ENCODE results near the gene PTPRO. TPM values are rescaled to one million over a fixed set of nuclear protein-coding genes. Genes with fewer than 3 reads are reported as not detected.

PTPRO gene
- polyA plus RNA-seq, 1 donor (not counting 4 experiments of a cell fraction or from before 2014, with no cell fraction given), result 0.17 TPM

- no peaks in the 10 kb centered on the region for H3K9me1 ChIP-seq (ENCODE audit: control insufficient read depth, extremely low read depth, insufficient read depth, low read length)
Measured at GRCh38 chr12:15344561-15344960, 22.3 kb downstream of the PTPRO start.

DNA sequence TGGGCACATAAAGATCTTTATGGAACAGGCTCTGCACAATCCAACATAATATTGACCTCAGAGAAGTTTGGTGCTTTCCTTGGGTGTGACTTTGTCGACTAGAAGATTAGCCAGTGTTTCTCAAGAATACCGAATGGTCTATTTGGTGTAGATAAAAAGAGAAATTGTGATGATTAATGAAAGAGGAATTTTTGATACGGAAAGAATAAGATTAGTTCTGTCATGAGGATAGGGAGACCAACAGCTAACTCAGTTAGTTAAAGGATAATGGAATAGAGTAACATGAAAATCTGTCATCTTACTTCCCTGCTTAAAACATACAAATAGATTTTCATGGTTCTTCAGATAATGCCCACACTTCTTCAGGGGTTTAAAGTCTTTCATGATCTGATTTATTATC lies 24.2 kb downstream of the PTPRO start:
- dilution Hi-C loops (cut with MboI; ENCODE audit: extremely low pct_ligation_motif_present, low sequenced_read_pairs), result no loop called here
- Histone ChIP-seq H3K4me1 (ENCODE audit: control insufficient read depth, extremely low read depth, insufficient read depth, low read length) (no peaks in the 10 kb centered on the region), H4K20me1 (ENCODE audit: control insufficient read depth, extremely low read depth, insufficient read depth, low read length) (no peaks in the 10 kb centered on the region), H3K27ac (ENCODE audit: control insufficient read depth, insufficient read depth, low read length) (no peak overlapping the region), H3K4me2 (ENCODE audit: control insufficient read depth, extremely low read depth, insufficient read depth, low read depth, low read length) (no peak overlapping the region), H3K9me3 (ENCODE audit: control insufficient read depth, low read depth, low read length) (no peaks in the 10 kb centered on the region), H3K27me3 (ENCODE audit: control insufficient read depth, extremely low read depth, insufficient read depth, low read length) (no peaks in the 10 kb centered on the region), H2AFZ (ENCODE audit: control insufficient read depth, low read length) (no peak overlapping the region), H3K79me2 (ENCODE audit: control insufficient read depth, insufficient read depth, low read length) (no peaks in the 10 kb centered on the region), H3K4me3 (ENCODE audit: control insufficient read depth in 2 of 3, extremely low read depth in 1 of 3, insufficient read depth in 2 of 3, low read depth in 1 of 3, low read length in 3 of 3) (no peak overlapping the region), H3K9me1 (ENCODE audit: control insufficient read depth, extremely low read depth, insufficient read depth, low read length) (no peaks in the 10 kb centered on the region), H3K9ac (ENCODE audit: control insufficient read depth, extremely low read depth, insufficient read depth, low read length) (no peak overlapping the region), H3K36me3 (ENCODE audit: control insufficient read depth in 2 of 2, extremely low read depth in 1 of 2, insufficient read depth in 2 of 2, low read length in 2 of 2) (no peaks in the 10 kb centered on the region)
- FAIRE-seq (no peak), DNase-seq (ENCODE audit: low read depth, low spot score) (no peak)
- no peak for TF ChIP-seq CTCF (optimal IDR thresholded peaks at IDR 0.05 in 1 of 3, IDR thresholded peaks at IDR 0.05 in 1 of 3, conservative IDR thresholded peaks at IDR 0.05 in 1 of 3; ENCODE audit: extremely low read depth in 1 of 3, insufficient read depth in 2 of 3, low read length in 3 of 3)
- no peak for TF ChIP-seq EZH2 (IDR thresholded peaks at IDR 0.05; ENCODE audit: low read length)

More at GRCh38 chr12:15344561-15344960, 22.3 kb downstream of the PTPRO start:
- Histone ChIP-seq H3K27me3 (ENCODE audit: control insufficient read depth, extremely low read depth, insufficient read depth, low read length) (no peaks in the 10 kb centered on the region), H4K20me1 (ENCODE audit: control insufficient read depth, extremely low read depth, insufficient read depth, low read length) (no peaks in the 10 kb centered on the region), H3K9ac (ENCODE audit: control insufficient read depth, extremely low read depth, insufficient read depth, low read length) (no peak overlapping the region), H2AFZ (ENCODE audit: control insufficient read depth, low read length) (no peak overlapping the region), H3K79me2 (ENCODE audit: control insufficient read depth, insufficient read depth, low read length) (no peaks in the 10 kb centered on the region), H3K4me2 (ENCODE audit: control insufficient read depth, extremely low read depth, insufficient read depth, low read depth, low read length) (no peak overlapping the region), H3K9me3 (ENCODE audit: control insufficient read depth, low read depth, low read length) (no peaks in the 10 kb centered on the region), H3K27ac (ENCODE audit: control insufficient read depth, insufficient read depth, low read length) (no peak overlapping the region), H3K4me3 (ENCODE audit: control insufficient read depth in 2 of 3, extremely low read depth in 1 of 3, insufficient read depth in 2 of 3, low read depth in 1 of 3, low read length in 3 of 3) (no peak overlapping the region), H3K36me3 (ENCODE audit: control insufficient read depth in 2 of 2, extremely low read depth in 1 of 2, insufficient read depth in 2 of 2, low read length in 2 of 2) (no peaks in the 10 kb centered on the region), H3K4me1 (ENCODE audit: control insufficient read depth, extremely low read depth, insufficient read depth, low read length) (no peaks in the 10 kb centered on the region)
- dilution Hi-C loops (cut with MboI; ENCODE audit: extremely low pct_ligation_motif_present, low sequenced_read_pairs), result no loop called here
- no peak for TF ChIP-seq EZH2 (IDR thresholded peaks at IDR 0.05; ENCODE audit: low read length)
- no peak for TF ChIP-seq CTCF (optimal IDR thresholded peaks at IDR 0.05 in 1 of 3, IDR thresholded peaks at IDR 0.05 in 1 of 3, conservative IDR thresholded peaks at IDR 0.05 in 1 of 3; ENCODE audit: extremely low read depth in 1 of 3, insufficient read depth in 2 of 3, low read length in 3 of 3)
- FAIRE-seq, result no peak
- DNase-seq (ENCODE audit: low read depth, low spot score), result no peak

Measured in keratinocyte (primary cell).